GM12891 (cell line): Measurements from ENCODE around the gene PLS1.

ENCODE experiments used
- POLR2A ChIP-seq: IDR thresholded peaks from 2 replicates; pipeline ENCODE4 v1.6.1; 2011; ENCODE audit warnings: low read depth, low read length, control low read depth
- POLR2AphosphoS5 ChIP-seq: IDR thresholded peaks from 2 replicates; pipeline ENCODE4 v1.6.1; 2011; ENCODE audit warnings: low read depth, low read length, control low read depth
- SPI1 ChIP-seq: IDR thresholded peaks from 2 replicates; pipeline ENCODE4 v1.6.1; 2011; ENCODE audit warnings: low read depth, low read length, control low read depth
- TAF1 ChIP-seq: IDR thresholded peaks from 2 replicates; pipeline ENCODE4 v1.6.1; 2011; ENCODE audit warnings: low read depth, low read length, control low read depth

DNA sequence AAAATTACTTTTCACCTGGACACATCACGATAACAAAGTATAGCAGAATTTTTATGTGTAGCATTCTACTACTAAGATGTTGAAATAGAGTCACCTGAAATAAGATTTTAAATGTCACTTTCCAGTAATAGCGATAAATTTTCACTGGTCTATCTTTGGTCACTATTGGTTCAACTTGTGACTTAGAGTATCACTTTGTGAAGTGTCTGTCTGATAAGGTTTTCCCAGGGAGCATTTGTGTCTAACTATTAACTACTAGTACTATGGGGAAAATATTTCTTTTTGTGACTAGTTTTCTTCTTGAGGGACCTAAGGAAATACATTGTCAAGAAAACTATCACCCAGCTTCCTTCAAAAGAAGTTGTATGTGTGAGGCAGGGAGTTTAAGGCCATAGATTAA lies 138.6 kb downstream of the PLS1 start:
- TF ChIP-seq POLR2AphosphoS5 = no peak
- TF ChIP-seq POLR2A = no peak
- TF ChIP-seq TAF1 = no peak
- TF ChIP-seq SPI1 = no peak
